ENCODE measurements around the gene FTCD. TPM values are rescaled to one million over a fixed set of nuclear protein-coding genes. Genes with fewer than 3 reads are reported as not detected.

Gene FTCD
- total RNA-seq, 1 experiment from 2014 or later, result 0.40 TPM

DNA sequence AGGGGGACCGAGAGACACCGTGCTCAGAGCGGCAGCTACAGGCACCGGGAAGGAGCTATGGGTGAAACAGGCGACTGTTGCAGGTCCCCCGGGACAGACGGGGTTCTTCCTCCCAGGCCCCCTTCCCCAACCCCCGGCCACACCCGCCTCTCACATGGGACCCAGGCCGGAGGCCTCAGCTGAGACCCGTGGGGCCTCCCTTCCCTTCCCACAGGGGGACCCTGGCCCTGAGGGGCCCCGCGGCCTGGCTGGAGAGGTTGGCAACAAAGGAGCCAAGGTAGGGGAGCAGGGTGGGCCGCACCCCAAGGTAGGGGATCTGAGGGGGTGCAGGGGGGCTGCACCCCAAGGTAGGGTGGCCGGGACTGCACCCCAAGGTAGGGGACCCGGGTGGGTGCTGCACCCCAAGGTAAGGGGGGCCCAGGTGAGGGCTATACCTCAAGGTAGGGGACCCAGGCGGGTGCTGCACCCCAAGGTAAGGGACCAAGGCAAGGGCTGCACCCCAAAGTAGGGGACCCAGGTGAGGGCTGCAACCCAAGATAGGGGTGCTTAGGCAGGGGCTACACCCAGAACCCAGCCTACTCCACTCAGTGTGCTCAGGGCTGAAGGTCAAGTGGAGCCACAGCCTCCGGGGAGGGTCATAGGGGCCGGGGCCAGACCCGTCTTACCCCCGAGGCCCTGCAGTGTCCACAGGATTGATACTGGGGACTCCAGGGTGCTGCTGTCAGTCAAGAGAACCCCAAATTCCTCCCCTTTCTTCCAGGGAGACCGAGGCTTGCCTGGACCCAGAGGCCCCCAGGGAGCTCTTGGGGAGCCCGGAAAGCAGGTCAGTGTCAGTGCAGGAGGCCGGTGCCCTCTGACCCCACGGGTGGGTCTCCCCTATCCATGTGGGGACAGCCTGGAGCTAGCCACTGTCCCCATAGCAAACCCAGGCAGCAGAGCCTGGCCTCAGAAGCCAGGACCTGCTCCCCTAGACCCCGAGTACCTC lies 34.8 kb downstream of the FTCD start:
- DNase-seq (no peak), ATAC-seq (no peak)
- TF ChIP-seq, protein P1, sequence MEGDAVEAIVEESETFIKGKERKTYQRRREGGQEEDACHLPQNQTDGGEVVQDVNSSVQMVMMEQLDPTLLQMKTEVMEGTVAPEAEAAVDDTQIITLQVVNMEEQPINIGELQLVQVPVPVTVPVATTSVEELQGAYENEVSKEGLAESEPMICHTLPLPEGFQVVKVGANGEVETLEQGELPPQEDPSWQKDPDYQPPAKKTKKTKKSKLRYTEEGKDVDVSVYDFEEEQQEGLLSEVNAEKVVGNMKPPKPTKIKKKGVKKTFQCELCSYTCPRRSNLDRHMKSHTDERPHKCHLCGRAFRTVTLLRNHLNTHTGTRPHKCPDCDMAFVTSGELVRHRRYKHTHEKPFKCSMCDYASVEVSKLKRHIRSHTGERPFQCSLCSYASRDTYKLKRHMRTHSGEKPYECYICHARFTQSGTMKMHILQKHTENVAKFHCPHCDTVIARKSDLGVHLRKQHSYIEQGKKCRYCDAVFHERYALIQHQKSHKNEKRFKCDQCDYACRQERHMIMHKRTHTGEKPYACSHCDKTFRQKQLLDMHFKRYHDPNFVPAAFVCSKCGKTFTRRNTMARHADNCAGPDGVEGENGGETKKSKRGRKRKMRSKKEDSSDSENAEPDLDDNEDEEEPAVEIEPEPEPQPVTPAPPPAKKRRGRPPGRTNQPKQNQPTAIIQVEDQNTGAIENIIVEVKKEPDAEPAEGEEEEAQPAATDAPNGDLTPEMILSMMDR (conservative IDR thresholded peaks at IDR 0.05; ENCODE audit: low read depth, low read length), result no peak
- TF ChIP-seq EZH2phosphoT487 (IDR thresholded peaks at IDR 0.05; ENCODE audit: borderline replicate concordance, low read length) (no peak), EZH2 (IDR thresholded peaks at IDR 0.05; ENCODE audit: low read length, unreplicated experiment) (no peak)
- no peaks in the 10 kb centered on the region for H3K27me3 ChIP-seq (ENCODE audit: low read length)
- H3K9me3 ChIP-seq (ENCODE audit: low read length), result no peaks in the 10 kb centered on the region
- ChIA-PET POLR2A (ENCODE audit: unreplicated experiment) (interaction anchor here (0.6 kb wide), 1 partner anchor 714 kb away, joined by 4 read pairs; no protein-coding TSS in a partner anchor), CTCF (interaction anchor here (0.5 kb wide), 1 partner anchor 89 kb away, joined by 3 read pairs; no protein-coding TSS in a partner anchor)
- no peak overlapping the region for H3K4me3 ChIP-seq (ENCODE audit: low read length)
- H3K27ac ChIP-seq (ENCODE audit: low read length), result no peak overlapping the region
- intact Hi-C loops (cut with micrococcal nuclease), result no loop called here
- H3K79me2 ChIP-seq (ENCODE audit: low read length), result no peaks in the 10 kb centered on the region
- H4K20me1 ChIP-seq (ENCODE audit: low read length), result no peaks in the 10 kb centered on the region
- BruUV-seq (replicated peaks), result no TSS peak
- no peak overlapping the region for H3K4me2 ChIP-seq (ENCODE audit: low read length)
- peaks cover 64% of the 10 kb centered on the region for H3K36me3 ChIP-seq (ENCODE audit: low read depth, low read length)
- no peak overlapping the region for H3K9ac ChIP-seq (ENCODE audit: low read length)
- H3K4me1 ChIP-seq (ENCODE audit: insufficient read depth, low read length), result peaks cover 25% of the 10 kb centered on the region
- no peaks in the 10 kb centered on the region for H3F3A ChIP-seq (ENCODE audit: low read length, unreplicated experiment)
- no peak overlapping the region for H2AFZ ChIP-seq (ENCODE audit: low read length)
- H3K9me2 ChIP-seq (replicated peaks; ENCODE audit: low read length), result no peaks in the 10 kb centered on the region

DNA sequence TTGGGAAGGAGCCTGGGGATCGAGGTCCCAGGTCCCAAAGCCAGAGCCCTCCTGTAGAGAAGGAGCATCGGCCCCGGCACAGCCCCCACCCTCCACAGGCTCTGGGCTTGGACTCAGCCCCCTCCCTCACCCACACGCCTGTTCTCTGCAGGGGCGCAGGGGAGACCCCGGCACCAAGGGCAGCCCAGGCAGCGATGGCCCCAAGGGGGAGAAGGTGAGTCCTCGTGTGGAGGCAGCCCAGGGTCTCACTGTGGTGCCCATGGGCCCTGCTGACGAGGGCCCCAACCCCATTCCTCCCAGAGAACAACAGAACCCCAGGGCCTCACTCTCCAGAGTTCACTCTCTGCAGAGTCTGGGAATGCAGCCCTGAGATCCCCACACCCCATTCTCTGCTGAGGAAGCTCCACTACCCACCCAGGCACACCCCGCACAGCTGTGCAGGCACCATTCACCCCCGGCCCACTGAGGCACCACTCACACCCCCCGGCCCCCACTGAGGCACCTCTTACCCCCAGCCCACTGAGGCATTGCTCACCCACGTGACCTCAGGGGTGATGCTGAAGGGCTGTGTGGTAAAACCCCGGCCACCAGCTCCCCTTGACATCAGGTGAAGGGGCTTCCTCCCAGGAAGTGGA lies 35.6 kb downstream of the FTCD start:
- H3K79me2 ChIP-seq (ENCODE audit: low read length), result no peaks in the 10 kb centered on the region
- H3K4me2 ChIP-seq (ENCODE audit: low read length), result no peak overlapping the region
- no peak overlapping the region for H3K4me3 ChIP-seq (ENCODE audit: low read length)

More for the DNA sequence above, 35.6 kb downstream of the FTCD start:
- ChIA-PET POLR2A (ENCODE audit: unreplicated experiment) (no interaction called here), CTCF (no interaction called here)
- Histone ChIP-seq H3K27me3 (ENCODE audit: low read length) (no peaks in the 10 kb centered on the region), H3K4me1 (ENCODE audit: insufficient read depth, low read length) (peaks cover 25% of the 10 kb centered on the region), H2AFZ (ENCODE audit: low read length) (no peak overlapping the region), H3K9me3 (ENCODE audit: low read length) (no peaks in the 10 kb centered on the region), H3K27ac (ENCODE audit: low read length) (no peak overlapping the region), H3K9me2 (replicated peaks; ENCODE audit: low read length) (no peaks in the 10 kb centered on the region), H3K9ac (ENCODE audit: low read length) (no peak overlapping the region), H4K20me1 (ENCODE audit: low read length) (no peaks in the 10 kb centered on the region), H3F3A (ENCODE audit: low read length, unreplicated experiment) (no peaks in the 10 kb centered on the region), H3K36me3 (ENCODE audit: low read depth, low read length) (peaks cover 66% of the 10 kb centered on the region)
- DNase-seq (no peak), ATAC-seq (no peak)
- no TSS peak for BruUV-seq (replicated peaks)
- TF ChIP-seq, protein P1 (conservative IDR thresholded peaks at IDR 0.05; ENCODE audit: low read depth, low read length), result no peak
- no peak for TF ChIP-seq EZH2 (IDR thresholded peaks at IDR 0.05; ENCODE audit: low read length, unreplicated experiment)
- TF ChIP-seq EZH2phosphoT487 (IDR thresholded peaks at IDR 0.05; ENCODE audit: borderline replicate concordance, low read length), result no peak
- intact Hi-C loops (cut with micrococcal nuclease), result no loop called here
